Tibial nerve (tissue), 4 donors: ENCODE measurements around the gene ATP5ME.

ENCODE experiments used
- EP300 ChIP-seq, 2 donors: sonication (generic); formaldehyde crosslinking; IDR thresholded peaks; one replicate each; pipeline ENCODE4 v1.6.1; 2017; ENCODE audit warnings: antibody characterized with exemption in 2 of 2, mild to moderate bottlenecking in 1 of 2
- TF ChIP-seq, protein P1 (sequence below), 5 experiments: fragments of 200-600 bp in 3 of 5; fragments of 450-650 bp in 2 of 5; sonication (generic) in 3 of 5; IDR thresholded peaks; one replicate each; pipeline ENCODE4 v1.5.1; 2016 to 2019; ENCODE audit warnings: antibody characterized with exemption in 5 of 5, mild to moderate bottlenecking in 3 of 5, moderate library complexity in 2 of 5

DNA sequence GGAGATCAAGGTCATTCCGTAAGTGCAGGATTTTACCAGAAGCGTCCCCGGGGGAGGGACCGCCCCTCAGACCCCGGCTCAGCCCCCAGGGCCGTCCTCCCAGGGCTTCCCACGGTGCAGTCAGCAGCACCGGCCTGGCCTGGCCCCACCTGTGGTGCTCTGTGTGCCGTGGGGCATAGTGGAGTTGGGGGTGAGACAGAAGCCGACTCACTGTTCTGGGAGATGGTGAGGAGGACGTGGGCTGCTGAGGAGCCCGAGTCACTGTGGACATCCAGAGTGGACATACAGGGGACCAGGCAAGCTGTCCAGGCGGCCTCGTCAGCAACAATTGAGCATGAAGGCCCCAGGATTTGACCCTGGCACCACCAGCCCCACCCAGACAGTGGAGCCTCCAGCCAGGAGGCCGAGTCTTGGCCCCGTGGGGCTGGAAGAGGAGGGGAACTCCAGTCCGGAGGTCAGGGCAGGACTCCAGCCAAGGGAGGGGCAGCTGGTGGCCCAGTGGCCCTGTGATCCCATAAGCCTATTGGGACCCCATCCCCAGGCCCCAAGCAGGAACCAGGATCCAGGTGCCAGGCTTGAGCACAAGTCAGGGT, 19.1 kb downstream of the ATP5ME start:
- TF ChIP-seq, protein P1, sequence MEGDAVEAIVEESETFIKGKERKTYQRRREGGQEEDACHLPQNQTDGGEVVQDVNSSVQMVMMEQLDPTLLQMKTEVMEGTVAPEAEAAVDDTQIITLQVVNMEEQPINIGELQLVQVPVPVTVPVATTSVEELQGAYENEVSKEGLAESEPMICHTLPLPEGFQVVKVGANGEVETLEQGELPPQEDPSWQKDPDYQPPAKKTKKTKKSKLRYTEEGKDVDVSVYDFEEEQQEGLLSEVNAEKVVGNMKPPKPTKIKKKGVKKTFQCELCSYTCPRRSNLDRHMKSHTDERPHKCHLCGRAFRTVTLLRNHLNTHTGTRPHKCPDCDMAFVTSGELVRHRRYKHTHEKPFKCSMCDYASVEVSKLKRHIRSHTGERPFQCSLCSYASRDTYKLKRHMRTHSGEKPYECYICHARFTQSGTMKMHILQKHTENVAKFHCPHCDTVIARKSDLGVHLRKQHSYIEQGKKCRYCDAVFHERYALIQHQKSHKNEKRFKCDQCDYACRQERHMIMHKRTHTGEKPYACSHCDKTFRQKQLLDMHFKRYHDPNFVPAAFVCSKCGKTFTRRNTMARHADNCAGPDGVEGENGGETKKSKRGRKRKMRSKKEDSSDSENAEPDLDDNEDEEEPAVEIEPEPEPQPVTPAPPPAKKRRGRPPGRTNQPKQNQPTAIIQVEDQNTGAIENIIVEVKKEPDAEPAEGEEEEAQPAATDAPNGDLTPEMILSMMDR (IDR thresholded peaks at IDR 0.05), result no peak
- no peak for TF ChIP-seq EP300 (IDR thresholded peaks at IDR 0.05)
